ENCODE results near the gene DBH. TPM values are rescaled to one million over a fixed set of nuclear protein-coding genes. Genes with fewer than 3 reads are reported as not detected.

Gene DBH
- polyA plus RNA-seq, 1 experiment: not detected

GRCh38 chr9:133665096-133665495 lies 28.9 kb downstream of the DBH start:
- ChIA-PET POLR2A (no interaction called here), CTCF (no interaction called here)
- DNase-seq (ENCODE audit: low read depth): no peak
- TF ChIP-seq, protein P1, sequence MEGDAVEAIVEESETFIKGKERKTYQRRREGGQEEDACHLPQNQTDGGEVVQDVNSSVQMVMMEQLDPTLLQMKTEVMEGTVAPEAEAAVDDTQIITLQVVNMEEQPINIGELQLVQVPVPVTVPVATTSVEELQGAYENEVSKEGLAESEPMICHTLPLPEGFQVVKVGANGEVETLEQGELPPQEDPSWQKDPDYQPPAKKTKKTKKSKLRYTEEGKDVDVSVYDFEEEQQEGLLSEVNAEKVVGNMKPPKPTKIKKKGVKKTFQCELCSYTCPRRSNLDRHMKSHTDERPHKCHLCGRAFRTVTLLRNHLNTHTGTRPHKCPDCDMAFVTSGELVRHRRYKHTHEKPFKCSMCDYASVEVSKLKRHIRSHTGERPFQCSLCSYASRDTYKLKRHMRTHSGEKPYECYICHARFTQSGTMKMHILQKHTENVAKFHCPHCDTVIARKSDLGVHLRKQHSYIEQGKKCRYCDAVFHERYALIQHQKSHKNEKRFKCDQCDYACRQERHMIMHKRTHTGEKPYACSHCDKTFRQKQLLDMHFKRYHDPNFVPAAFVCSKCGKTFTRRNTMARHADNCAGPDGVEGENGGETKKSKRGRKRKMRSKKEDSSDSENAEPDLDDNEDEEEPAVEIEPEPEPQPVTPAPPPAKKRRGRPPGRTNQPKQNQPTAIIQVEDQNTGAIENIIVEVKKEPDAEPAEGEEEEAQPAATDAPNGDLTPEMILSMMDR (IDR thresholded peaks at IDR 0.05; ENCODE audit: insufficient read depth, low read depth, low read length): no peak
- Histone ChIP-seq H3K4me3 (ENCODE audit: low read depth, low read length) (no peak overlapping the region), H3K36me3 (ENCODE audit: control insufficient read depth, insufficient read depth, low read length) (no peaks in the 10 kb centered on the region), H3K27me3 (ENCODE audit: control insufficient read depth, insufficient read depth, low read length) (peaks cover 6% of the 10 kb centered on the region)

DNA sequence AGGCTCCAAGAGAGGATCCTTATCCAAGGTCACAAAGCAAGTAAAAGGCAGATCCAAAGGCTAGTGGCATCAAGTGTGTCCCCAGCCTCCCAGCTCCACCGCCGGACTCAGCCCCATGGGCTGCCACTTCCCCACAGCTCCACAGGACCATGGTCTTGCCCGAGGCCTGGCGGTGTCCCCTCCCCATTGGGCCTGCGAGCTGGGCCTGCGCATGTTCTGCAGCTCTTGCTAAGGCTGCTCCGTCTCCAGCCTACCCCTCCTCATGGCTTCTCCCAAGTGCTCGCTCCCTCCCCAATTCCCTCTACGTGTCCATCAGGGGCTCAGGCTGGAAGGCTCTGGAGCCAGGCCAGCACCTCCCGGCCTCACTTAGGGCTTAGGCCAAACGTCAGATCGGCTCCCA lies 29.4 kb downstream of the DBH start:
- POLR2A ChIA-PET: no interaction called here
- no peaks in the 10 kb centered on the region for H3K36me3 ChIP-seq (ENCODE audit: control insufficient read depth, insufficient read depth, low read length)
- TF ChIP-seq, protein P1 (IDR thresholded peaks at IDR 0.05; ENCODE audit: insufficient read depth, low read depth, low read length): no peak
- CTCF ChIA-PET: no interaction called here
- H3K27me3 ChIP-seq (ENCODE audit: control insufficient read depth, insufficient read depth, low read length): peaks cover 3% of the 10 kb centered on the region; the same call in 1 of the 2 replicates
- DNase-seq (ENCODE audit: low read depth): no peak
- no peak overlapping the region for H3K4me3 ChIP-seq (ENCODE audit: low read depth, low read length)

- ChIA-PET CTCF (no interaction called here), POLR2A (no interaction called here)
Measured at GRCh38 chr9:133666387-133666786, 30.2 kb downstream of the DBH start.

DNA sequence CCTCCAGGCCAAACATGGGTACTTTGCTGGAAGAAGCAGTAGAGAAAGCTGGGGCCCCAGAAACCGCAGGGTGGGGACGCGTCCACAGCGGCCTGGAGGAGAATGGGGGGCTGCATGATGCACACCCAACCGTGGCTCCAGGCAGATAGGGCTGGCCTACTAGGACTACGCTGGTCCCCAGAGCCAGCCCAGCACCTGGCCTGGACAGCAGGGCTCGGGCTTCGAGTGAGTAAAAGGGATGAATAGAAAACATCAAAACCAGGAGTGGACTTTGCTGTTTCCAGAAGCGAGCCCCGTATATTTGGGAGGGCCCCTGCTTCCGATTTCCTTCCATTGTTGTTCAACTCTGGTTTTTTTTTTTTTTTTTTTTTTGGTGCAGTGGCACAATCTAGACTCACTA lies 30.7 kb downstream of the DBH start:
- Histone ChIP-seq H3K36me3 (ENCODE audit: control insufficient read depth, insufficient read depth, low read length) (no peaks in the 10 kb centered on the region), H3K27me3 (ENCODE audit: control insufficient read depth, insufficient read depth, low read length) (peaks cover 2% of the 10 kb centered on the region; the same call in 1 of the 2 replicates), H3K4me3 (ENCODE audit: low read depth, low read length) (no peak overlapping the region)
- CTCF ChIA-PET: no interaction called here
- no peak for DNase-seq (ENCODE audit: low read depth)
- POLR2A ChIA-PET: no interaction called here
- TF ChIP-seq, protein P1 (IDR thresholded peaks at IDR 0.05; ENCODE audit: insufficient read depth, low read depth, low read length): no peak

More at GRCh38 chr9:133666387-133666786, 30.2 kb downstream of the DBH start:
- H3K36me3 ChIP-seq (ENCODE audit: control insufficient read depth, insufficient read depth, low read length): no peaks in the 10 kb centered on the region
- no peak for DNase-seq (ENCODE audit: low read depth)
- TF ChIP-seq, protein P1 (IDR thresholded peaks at IDR 0.05; ENCODE audit: insufficient read depth, low read depth, low read length): no peak
- H3K27me3 ChIP-seq (ENCODE audit: control insufficient read depth, insufficient read depth, low read length): peaks cover 3% of the 10 kb centered on the region; the same call in 1 of the 2 replicates
- no peak overlapping the region for H3K4me3 ChIP-seq (ENCODE audit: low read depth, low read length)

- TF ChIP-seq, protein P1 (IDR thresholded peaks at IDR 0.05; ENCODE audit: insufficient read depth, low read depth, low read length): no peak
- ChIA-PET CTCF (no interaction called here), POLR2A (no interaction called here)
- Histone ChIP-seq H3K4me3 (ENCODE audit: low read depth, low read length) (no peak overlapping the region), H3K27me3 (ENCODE audit: control insufficient read depth, insufficient read depth, low read length) (peaks cover 1% of the 10 kb centered on the region; the same call in 1 of the 2 replicates), H3K36me3 (ENCODE audit: control insufficient read depth, insufficient read depth, low read length) (no peaks in the 10 kb centered on the region)
- DNase-seq (ENCODE audit: low read depth): no peak
Measured at GRCh38 chr9:133667759-133668450, 31.7 kb downstream of the DBH start.
